Peyer's patch (tissue), 4 donors: ENCODE measurements around the gene MED31.

Experiments used
- CTCF ChIP-seq, 6 experiments: fragments of 450-650 bp in 4 of 6; fragments of 200-600 bp in 2 of 6; sonication (generic) in 1 of 6; IDR thresholded peaks; one replicate each; pipeline ENCODE4 v1.5.1; 2017 to 2019; ENCODE audit warnings: antibody characterized with exemption in 6 of 6, mild to moderate bottlenecking in 3 of 6, moderate library complexity in 1 of 6
- POLR2A ChIP-seq, 2 donors: fragments of 450-650 bp; IDR thresholded peaks; one replicate each; pipeline ENCODE4 v1.5.1; 2017; ENCODE audit warnings: antibody characterized with exemption in 2 of 2, mild to moderate bottlenecking in 2 of 2, moderate library complexity in 2 of 2

- TF ChIP-seq CTCF (IDR thresholded peaks at IDR 0.05) = no peak
- TF ChIP-seq POLR2A (IDR thresholded peaks at IDR 0.05) = no peak
Measured at GRCh38 chr17:6700948-6701307, 49.5 kb upstream of the MED31 start.
